ENCODE measurements around the gene SUN1.

SUN1 gene

DNA sequence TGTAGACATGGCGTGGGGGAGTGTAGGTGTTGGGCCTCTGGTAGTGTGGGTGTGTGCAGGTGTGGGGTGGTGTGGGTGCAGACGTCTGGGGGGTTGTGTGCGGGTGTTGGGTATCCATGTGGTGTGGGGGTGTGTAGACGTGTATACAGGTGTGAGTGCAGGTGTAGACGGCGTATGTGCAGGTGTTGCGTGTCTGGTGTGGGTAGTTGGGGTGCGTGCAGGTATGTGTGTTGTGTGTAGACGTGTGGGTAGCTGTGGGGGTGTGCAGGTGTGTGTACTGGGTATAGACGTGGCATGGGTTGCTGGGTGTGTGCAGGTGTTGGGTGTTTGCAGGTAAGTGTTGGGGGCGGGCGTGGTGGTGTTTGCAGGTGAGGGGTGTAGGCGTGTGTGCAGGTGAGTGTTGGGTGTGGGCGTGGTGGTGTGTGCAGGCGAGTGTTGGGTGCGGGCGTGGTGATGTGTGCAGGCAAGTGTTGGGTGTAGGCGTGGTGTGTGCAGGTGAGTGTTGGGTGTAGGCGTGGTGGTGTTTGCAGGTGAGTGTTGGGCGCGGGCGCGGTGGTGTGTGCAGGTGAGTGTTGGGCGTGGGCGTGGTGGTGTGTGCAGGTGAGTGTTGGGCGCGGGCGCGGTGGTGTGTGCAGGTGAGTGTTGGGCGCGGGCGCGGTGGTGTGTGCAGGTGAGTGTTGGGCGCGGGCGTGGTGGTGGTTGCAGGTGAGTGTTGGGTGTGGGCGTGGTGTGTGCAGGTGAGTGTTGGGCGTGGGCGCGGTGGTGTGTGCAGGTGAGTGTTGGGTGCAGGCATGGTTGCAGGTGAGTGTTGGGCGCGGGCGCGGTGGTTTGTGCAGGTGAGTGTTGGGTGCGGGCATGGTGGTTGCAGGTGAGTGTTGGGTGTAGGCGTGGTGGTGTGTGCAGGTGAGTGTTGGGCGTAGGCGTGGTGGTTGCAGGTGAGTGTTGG is 60.6 kb downstream of the SUN1 start:
- TF ChIP-seq, protein P1, sequence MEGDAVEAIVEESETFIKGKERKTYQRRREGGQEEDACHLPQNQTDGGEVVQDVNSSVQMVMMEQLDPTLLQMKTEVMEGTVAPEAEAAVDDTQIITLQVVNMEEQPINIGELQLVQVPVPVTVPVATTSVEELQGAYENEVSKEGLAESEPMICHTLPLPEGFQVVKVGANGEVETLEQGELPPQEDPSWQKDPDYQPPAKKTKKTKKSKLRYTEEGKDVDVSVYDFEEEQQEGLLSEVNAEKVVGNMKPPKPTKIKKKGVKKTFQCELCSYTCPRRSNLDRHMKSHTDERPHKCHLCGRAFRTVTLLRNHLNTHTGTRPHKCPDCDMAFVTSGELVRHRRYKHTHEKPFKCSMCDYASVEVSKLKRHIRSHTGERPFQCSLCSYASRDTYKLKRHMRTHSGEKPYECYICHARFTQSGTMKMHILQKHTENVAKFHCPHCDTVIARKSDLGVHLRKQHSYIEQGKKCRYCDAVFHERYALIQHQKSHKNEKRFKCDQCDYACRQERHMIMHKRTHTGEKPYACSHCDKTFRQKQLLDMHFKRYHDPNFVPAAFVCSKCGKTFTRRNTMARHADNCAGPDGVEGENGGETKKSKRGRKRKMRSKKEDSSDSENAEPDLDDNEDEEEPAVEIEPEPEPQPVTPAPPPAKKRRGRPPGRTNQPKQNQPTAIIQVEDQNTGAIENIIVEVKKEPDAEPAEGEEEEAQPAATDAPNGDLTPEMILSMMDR (conservative IDR thresholded peaks at IDR 0.05; ENCODE audit: low read length) = no peak
- no peak overlapping the region for H3K4me3 ChIP-seq (ENCODE audit: low read length)
- no peak for DNase-seq (ENCODE audit: low read depth)

DNA sequence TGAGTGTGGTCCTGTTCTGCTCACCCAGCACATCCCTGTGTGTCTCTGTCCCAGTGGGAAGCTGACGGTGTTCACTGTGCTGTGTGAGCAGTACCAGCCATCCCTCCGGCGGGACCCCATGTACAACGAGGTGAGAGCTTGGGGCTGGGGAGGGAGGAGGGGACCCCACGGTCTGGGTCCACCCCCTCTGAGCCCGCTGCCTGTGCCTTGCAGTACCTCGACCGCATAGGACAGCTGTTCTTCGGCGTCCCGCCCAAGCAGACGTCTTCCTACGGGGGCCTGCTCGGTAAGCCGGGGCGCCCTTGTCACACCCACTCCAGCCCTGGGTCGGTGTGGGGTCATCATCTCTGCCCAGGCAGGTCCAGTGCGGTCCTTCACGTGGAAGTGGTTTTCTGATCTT is 61.4 kb downstream of the SUN1 start:
- TF ChIP-seq, protein P1 (conservative IDR thresholded peaks at IDR 0.05; ENCODE audit: low read length) = no peak
- no peak for DNase-seq (ENCODE audit: low read depth)
- no peak overlapping the region for H3K4me3 ChIP-seq (ENCODE audit: low read length)

DNA sequence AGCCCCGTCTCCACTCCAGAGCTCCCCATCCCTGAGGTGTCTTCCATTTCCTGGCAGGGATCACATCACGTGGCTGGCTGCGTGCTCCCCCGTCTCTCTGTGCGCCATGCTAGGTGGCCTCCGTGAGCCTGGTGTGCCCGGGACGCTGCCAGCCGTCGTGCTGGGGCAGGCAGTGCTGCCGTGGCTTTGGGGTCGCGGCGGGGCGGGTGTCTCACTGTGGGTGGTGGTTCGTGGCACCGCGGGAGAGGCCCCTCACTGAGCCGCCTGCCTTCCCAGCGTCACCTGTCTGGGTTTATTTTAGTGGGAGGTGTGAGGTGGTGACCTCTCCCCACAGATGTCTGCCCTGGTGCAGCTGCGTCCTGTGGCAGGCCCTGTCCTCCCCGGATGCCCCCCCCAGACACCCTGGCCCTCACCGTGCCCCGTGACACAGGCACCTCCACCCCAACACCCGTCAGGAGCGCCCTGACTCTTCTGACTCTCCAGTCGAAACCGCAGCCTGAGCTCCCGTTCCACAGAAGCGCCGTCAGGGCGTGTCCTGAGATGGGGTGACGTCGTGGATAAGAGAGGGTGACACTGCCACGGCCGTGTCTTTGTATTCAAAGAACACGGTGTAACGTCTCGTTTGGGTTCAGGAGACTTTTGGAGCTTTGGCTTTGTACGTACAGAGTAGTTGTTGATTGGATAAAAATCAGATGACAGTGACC is 62.0 kb downstream of the SUN1 start:
- DNase-seq (ENCODE audit: low read depth) = no peak
- TF ChIP-seq, protein P1 (conservative IDR thresholded peaks at IDR 0.05; ENCODE audit: low read length) = no peak
- H3K4me3 ChIP-seq (ENCODE audit: low read length) = no peak overlapping the region

GRCh38 chr7:894927-895450 is 62.7 kb downstream of the SUN1 start:
- no peak overlapping the region for H3K4me3 ChIP-seq (ENCODE audit: low read length)
- DNase-seq (ENCODE audit: low read depth) = no peak
- TF ChIP-seq, protein P1 (conservative IDR thresholded peaks at IDR 0.05; ENCODE audit: low read length) = no peak

- no peak overlapping the region for H3K4me3 ChIP-seq (ENCODE audit: low read length)
- TF ChIP-seq, protein P1 (conservative IDR thresholded peaks at IDR 0.05; ENCODE audit: low read length) = no peak
- no peak for DNase-seq (ENCODE audit: low read depth)
Measured at GRCh38 chr7:895451-896052, 63.3 kb downstream of the SUN1 start.

GRCh38 chr7:896346-897075 is 64.2 kb downstream of the SUN1 start:
- TF ChIP-seq, protein P1 (conservative IDR thresholded peaks at IDR 0.05; ENCODE audit: low read length) = no peak
- DNase-seq (ENCODE audit: low read depth) = no peak
- H3K4me3 ChIP-seq (ENCODE audit: low read length) = no peak overlapping the region

Measured in AG10803 (cell line).